Measurements from ENCODE around the gene MYO15A. TPM values are rescaled to one million over a fixed set of nuclear protein-coding genes. Genes with fewer than 3 reads are reported as not detected.

MYO15A gene
- total RNA-seq, 1 donor from 2014 or later: 3.3 TPM

DNA sequence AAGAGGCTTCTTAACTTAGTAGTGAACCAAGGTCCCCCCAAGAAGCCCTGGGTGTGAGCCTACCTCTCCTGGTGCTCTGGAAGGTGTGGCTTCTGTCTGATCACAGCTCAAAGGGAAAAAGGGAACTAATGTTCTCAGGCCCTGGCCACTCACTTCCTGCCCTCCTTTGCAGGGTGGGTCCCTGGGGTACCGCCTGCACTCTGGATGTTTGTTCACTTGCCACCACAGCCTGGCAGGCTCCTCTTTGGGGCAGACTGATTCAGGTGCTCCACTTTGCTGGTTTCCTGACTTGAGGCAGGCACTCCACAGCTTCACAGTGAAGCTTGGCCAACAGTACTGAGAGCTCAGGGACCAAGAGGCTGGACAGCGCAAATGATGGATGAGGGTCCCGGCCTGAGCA, 5.9 kb upstream of the MYO15A start:
- no peak for DNase-seq
- H3K27ac ChIP-seq: no peak overlapping the region
- H3K4me3 ChIP-seq: no peak overlapping the region
- no peak for ATAC-seq
- H3K36me3 ChIP-seq: peaks cover 82% of the 10 kb centered on the region
- H3K4me1 ChIP-seq: no peaks in the 10 kb centered on the region
- H3K9me3 ChIP-seq: no peaks in the 10 kb centered on the region
- no peaks in the 10 kb centered on the region for H3K27me3 ChIP-seq (ENCODE audit: low read depth)
- intact Hi-C loops (cut with DNase I): no loop called here
- TF ChIP-seq CTCF (IDR thresholded peaks at IDR 0.05): no peak

DNA sequence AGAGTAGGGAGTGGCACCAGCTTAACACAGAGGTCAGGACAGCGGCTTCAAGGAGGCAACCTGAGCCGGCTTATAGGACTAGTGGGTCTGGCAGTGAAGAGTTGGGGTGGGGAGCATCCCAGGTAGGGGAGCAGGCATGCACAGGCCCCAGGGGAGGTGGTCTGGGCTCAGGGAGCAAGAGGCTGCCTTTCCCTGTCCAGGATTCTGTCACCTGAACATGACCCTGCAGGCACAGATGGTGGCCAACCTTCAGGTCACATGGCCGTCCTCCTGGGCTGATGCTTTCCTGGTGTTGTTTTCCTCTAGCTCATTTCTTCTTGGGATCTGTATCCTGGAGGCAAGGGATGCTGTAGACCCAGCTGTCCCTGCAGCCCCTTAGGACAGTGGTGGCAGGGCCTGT, 3.5 kb upstream of the MYO15A start:
- peaks cover 58% of the 10 kb centered on the region for H3K36me3 ChIP-seq
- no peak for ATAC-seq
- no peaks in the 10 kb centered on the region for H3K4me1 ChIP-seq
- no peaks in the 10 kb centered on the region for H3K9me3 ChIP-seq
- H3K27ac ChIP-seq: no peak overlapping the region
- TF ChIP-seq CTCF (IDR thresholded peaks at IDR 0.05): no peak
- intact Hi-C loops (cut with DNase I): no loop called here
- no peak overlapping the region for H3K4me3 ChIP-seq
- no peak for DNase-seq
- H3K27me3 ChIP-seq (ENCODE audit: low read depth): no peaks in the 10 kb centered on the region

DNA sequence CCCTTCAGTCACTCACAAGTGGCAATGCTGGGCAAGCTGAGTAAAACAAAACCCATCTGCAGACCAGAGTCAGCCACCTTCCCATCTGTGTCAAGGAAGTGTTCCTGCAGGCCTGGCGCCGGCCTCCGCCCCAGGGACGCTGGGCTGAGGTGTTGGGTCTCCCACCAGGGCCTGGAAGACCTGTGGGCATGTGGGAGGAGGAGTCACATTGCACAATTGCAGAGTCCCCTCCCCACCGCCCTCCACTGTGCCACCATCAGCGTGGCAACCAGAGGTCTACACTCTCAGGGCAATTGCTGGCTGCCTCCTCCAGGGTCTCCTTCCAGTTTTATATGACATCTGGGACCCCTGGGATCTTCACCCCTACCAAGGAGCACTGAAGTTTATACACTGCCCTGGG, 3.0 kb upstream of the MYO15A start:
- Histone ChIP-seq H3K9me3 (no peaks in the 10 kb centered on the region), H3K36me3 (peaks cover 52% of the 10 kb centered on the region), H3K4me1 (no peaks in the 10 kb centered on the region), H3K4me3 (no peak overlapping the region), H3K27me3 (ENCODE audit: low read depth) (no peaks in the 10 kb centered on the region), H3K27ac (no peak overlapping the region)
- intact Hi-C loops (cut with DNase I): no loop called here
- no peak for DNase-seq
- ATAC-seq: no peak
- TF ChIP-seq CTCF (IDR thresholded peaks at IDR 0.05): no peak

DNA sequence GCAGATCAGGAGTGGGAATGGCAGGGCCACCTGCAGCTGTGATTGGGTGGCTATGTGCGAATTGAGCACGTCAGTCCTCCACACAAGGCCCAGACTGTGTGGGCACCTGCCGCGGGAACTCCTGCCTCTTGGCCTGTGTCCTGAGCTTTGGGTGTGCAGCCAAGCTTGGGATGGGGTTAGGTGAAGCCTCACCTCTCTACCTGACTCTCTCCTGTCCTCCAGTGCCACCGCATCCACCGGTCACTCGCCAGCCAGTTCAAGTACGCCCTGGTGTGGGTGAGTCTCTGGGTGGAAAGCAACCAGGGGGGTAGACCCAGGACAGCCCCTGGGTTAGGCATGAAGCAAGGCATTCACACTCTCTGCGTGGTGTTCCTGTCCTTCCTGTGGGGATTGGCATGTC, 2.3 kb upstream of the MYO15A start:
- intact Hi-C loops (cut with DNase I): no loop called here
- no peak for ATAC-seq
- no peaks in the 10 kb centered on the region for H3K4me1 ChIP-seq
- H3K36me3 ChIP-seq: peaks cover 46% of the 10 kb centered on the region
- TF ChIP-seq CTCF (IDR thresholded peaks at IDR 0.05): no peak
- H3K4me3 ChIP-seq: no peak overlapping the region
- H3K27ac ChIP-seq: no peak overlapping the region
- no peak for DNase-seq
- H3K9me3 ChIP-seq: no peaks in the 10 kb centered on the region
- no peaks in the 10 kb centered on the region for H3K27me3 ChIP-seq (ENCODE audit: low read depth)

DNA sequence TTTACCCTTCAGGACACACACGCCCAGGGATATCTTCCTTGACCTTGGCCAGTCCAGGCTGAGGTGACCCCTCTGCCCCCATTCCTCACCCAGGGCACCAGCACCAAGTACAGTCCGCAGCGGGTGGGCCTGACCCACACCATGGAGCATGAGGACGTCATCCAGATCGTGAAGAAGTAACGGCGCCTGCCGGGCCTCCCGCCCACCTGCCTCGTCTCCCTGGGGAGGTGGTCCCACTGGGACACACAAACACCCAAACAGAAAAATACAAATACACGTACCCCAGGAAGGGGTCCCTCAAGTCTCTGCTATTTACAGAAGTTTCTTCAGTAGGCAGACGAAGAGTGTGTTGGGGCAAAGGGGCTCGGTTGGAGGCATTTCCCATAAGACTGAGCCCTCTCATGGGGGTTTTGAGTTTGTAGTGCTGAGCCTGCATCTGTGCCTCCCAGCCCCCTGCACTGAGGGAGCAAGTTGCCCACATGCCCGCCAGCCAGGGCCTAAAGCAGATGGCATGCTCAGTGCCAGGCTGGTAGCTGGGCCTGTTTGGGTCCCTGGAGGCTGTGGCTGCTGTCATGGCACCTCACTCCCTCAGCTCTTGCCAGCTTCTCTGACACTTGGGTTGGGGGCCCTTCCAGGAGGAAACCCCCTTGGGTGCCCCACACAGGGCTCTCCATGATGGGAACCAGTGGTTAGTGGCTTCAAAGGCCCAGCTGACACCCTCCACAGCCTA, 1.3 kb upstream of the MYO15A start:
- ATAC-seq (no peak), DNase-seq (no peak)
- TF ChIP-seq CTCF (IDR thresholded peaks at IDR 0.05): no peak
- Histone ChIP-seq H3K27ac (no peak overlapping the region), H3K36me3 (peaks cover 37% of the 10 kb centered on the region), H3K4me3 (no peak overlapping the region), H3K9me3 (no peaks in the 10 kb centered on the region), H3K4me1 (no peaks in the 10 kb centered on the region), H3K27me3 (ENCODE audit: low read depth) (no peaks in the 10 kb centered on the region)
- intact Hi-C loops (cut with DNase I): no loop called here

Measured in lower lobe of right lung (tissue), 2 donors.